GM21737 (cell line): ENCODE measurements around the gene SPOUT1.
"Not testable (repeated sequence)": the region's sequence is repeated elsewhere in the genome, so short reads cannot be mapped to it uniquely, and the experiment has no call there.

ENCODE experiments used
- ATAC-seq: cut with Tn5 transposase; IDR thresholded peaks from one replicate; pipeline ENCODE4 v1.9.1; 2021; ENCODE audit warnings: mild to moderate bottlenecking, moderate library complexity; ENCODE audit not compliant: unreplicated experiment

Gene SPOUT1

DNA sequence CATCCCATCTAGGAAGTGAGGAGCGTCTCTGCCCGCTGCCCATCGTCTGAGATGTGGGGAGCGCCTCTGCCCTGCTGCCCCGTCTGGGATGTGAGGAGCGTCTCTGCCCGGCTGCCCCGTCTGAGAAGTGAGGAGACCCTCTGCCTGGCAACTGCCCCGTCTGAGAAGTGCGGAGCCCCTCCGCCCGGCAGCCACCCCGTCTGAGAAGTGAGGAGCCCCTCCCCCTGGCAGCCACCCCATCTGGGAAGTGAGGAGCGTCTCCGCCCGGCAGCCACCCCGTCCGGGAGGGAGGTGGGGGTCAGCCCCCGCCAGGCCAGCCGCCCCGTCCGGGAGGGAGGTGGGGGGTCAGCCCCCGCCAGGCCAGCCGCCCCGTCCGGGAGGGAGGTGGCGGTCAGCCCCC is 49.5 kb downstream of the SPOUT1 start:
- not testable (repeated sequence) for ATAC-seq

- ATAC-seq: no peak
Observed at GRCh38 chr9:128774804-128775203, 54.8 kb downstream of the SPOUT1 start.

GRCh38 chr9:128773049-128773448 is 56.5 kb downstream of the SPOUT1 start:
- no peak for ATAC-seq

DNA sequence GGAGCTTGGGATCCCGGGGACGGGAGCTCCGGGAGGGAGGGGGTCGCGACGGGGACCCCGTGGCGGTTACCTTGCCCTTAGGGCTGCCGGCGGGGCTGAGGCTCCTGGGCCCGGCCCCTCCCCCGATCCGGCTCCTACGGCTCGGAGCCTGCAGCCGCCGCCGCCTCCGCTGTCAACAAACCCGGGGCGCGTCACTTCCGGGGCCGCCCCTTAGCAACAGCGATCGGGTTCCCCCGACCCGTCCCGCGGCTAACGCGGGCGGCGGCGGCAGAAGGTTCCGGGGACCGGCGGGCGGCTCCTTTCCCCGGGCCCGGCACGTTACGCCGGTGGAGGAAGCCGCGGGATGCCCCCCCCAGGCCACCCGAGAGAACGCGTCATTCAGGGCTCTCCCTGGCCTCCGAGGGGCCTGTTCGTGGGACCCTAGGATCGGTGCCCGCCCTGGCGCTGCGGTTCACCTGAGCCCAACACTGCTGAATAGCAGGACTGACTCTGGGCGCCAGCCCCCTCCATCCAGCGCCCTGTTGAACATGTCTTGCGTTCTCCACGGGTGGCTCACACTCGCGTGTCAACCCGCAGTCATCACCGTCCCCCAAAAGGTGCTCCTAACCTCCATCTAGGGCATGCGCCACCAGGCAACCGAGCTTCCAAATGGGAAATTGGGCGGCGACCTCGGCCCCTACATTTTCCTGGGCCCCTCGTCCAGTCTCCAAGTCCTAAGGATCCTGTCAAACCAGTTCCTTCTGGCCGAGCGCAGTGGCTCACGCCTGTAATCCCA is 57.7 kb downstream of the SPOUT1 start, which contains the start of gene ZER1:
Gene ZER1 (minus strand): TSS at position 183 of the 775 bp plus-strand sequence. CDS start 16,362 bp downstream, outside the sequence.
- peak; percentile 92 for ATAC-seq

GRCh38 chr9:128771094-128771721 is 58.4 kb downstream of the SPOUT1 start:
- peak; percentile 26 for ATAC-seq

DNA sequence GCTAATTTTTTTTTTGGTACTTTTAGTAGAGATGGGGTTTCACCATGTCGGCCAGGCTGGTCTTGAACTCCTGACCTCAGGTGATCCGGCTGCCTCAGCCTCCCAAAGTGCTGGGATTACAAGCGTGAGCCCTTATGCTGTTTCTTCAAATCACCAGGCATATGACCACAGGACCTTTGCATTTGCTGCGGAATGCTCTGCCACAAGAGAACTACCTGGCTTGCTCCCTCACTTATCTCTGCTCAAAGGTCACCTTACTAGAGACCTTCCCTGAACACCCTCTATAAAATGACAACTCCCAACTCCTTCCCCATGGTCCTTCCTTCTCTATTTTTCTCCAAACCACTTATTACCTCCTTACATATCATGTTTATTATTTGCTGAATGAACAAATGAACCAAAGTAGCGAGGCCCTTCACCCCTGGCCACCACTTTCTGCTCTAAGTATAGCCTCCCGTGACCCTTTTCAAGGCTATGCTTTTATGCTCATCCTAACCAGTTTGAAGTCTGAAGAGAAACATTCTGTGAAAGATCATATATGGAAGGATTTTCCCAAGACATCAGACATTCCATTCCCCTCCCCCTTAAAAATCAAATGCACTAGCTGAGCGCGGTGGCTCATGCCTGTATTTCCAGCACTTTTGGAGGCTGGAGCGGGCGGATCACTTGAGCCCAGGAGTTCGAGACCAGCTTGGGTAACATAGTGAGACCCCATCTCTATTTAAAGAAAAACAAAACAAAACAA is 59.1 kb downstream of the SPOUT1 start:
- no peak for ATAC-seq
